Brain microvascular endothelial cell (primary cell): ENCODE data around the gene MVP.

Source experiments
- DNase-seq: peaks from one replicate; pipeline ENCODE4 v3.0.0-alpha.2; 2020
- H3K27ac ChIP-seq: fragments of 250-450 bp; sonication (Bioruptor Pico); 2 replicates; pipeline ENCODE4 v1.5.1; 2020; ENCODE audit warnings: mild to moderate bottlenecking, moderate library complexity
- H3K27me3 ChIP-seq: fragments of 250-450 bp; sonication (Bioruptor Pico); replicated peaks from 2 replicates; pipeline ENCODE4 v1.5.1; 2020; ENCODE audit warnings: mild to moderate bottlenecking
- H3K36me3 ChIP-seq: fragments of 250-450 bp; sonication (Bioruptor Pico); replicated peaks from 2 replicates; pipeline ENCODE4 v1.5.1; 2020; ENCODE audit warnings: mild to moderate bottlenecking
- H3K4me3 ChIP-seq: 2 replicates; pipeline ENCODE4 v1.5.1; 2011; ENCODE audit warnings: low read depth, mild to moderate bottlenecking, control low read depth, low read length, moderate library complexity
- CTCF ChIP-seq: IDR thresholded peaks from 2 replicates; pipeline ENCODE4 v1.5.1; 2011; ENCODE audit warnings: low read depth, mild to moderate bottlenecking, moderate library complexity, low read length, control low read depth, inconsistent platforms; ENCODE audit errors: missing control alignments
- in situ Hi-C: cut with HindIII; loops from 2 replicates; pipeline ENCODE4 v1.10.0; 2017; ENCODE audit warnings: low sequenced_read_pairs, low pct_ligation_motif_present

Gene MVP

GRCh38 chr16:29814592-29814991 lies 5.7 kb upstream of the MVP start:
- Histone ChIP-seq H3K4me3 (no peak overlapping the region), H3K27ac (no peak overlapping the region)
- in situ Hi-C loops, result no loop called here

GRCh38 chr16:29815032-29815721 lies 5.1 kb upstream of the MVP start:
- in situ Hi-C loops, result no loop called here
- H3K4me3 ChIP-seq, result peak overlapping the region; percentile 84
- no peak for TF ChIP-seq CTCF
- no peaks in the 10 kb centered on the region for H3K36me3 ChIP-seq
- H3K27ac ChIP-seq, result no peak overlapping the region
- no peak for DNase-seq
- H3K27me3 ChIP-seq, result no peaks in the 10 kb centered on the region

More at GRCh38 chr16:29814592-29814991, 5.7 kb upstream of the MVP start:
- no peak for DNase-seq
- peaks cover 3% of the 10 kb centered on the region for H3K36me3 ChIP-seq
- no peaks in the 10 kb centered on the region for H3K27me3 ChIP-seq
- TF ChIP-seq CTCF, result no peak

- in situ Hi-C loops, result no loop called here
- H3K4me3 ChIP-seq, result peak within 1 kb of the TSS; percentile 84
- no peaks in the 10 kb centered on the region for H3K36me3 ChIP-seq
- DNase-seq, result peak; percentile 99
- H3K27ac ChIP-seq, result peak within 1 kb of the TSS; percentile 54
- no peaks in the 10 kb centered on the region for H3K27me3 ChIP-seq
- TF ChIP-seq CTCF, result peak; percentile 92
Measured at GRCh38 chr16:29815793-29816693, 4.2 kb upstream of the MVP start, which contains the start of gene PAGR1. TSS of gene PAGR1 (plus strand) at chr16:29816152. CDS start at chr16:29816526, 374 bp downstream.

- no peaks in the 10 kb centered on the region for H3K27me3 ChIP-seq
- in situ Hi-C loops, result no loop called here
- DNase-seq, result peak; percentile 34
- H3K36me3 ChIP-seq, result no peaks in the 10 kb centered on the region
- peak; percentile 52 for TF ChIP-seq CTCF
- H3K27ac ChIP-seq, result peak overlapping the region; percentile 54
- H3K4me3 ChIP-seq, result peak overlapping the region; percentile 84
Measured at GRCh38 chr16:29816694-29817441, 3.4 kb upstream of the MVP start.

- H3K27me3 ChIP-seq, result no peaks in the 10 kb centered on the region
- no peak overlapping the region for H3K4me3 ChIP-seq
- no peak for DNase-seq
- no peaks in the 10 kb centered on the region for H3K36me3 ChIP-seq
- no peak overlapping the region for H3K27ac ChIP-seq
- in situ Hi-C loops, result no loop called here
- TF ChIP-seq CTCF, result no peak
Measured at GRCh38 chr16:29818082-29818481, 2.2 kb upstream of the MVP start.
